H1 (cell line): Measurements from ENCODE around the gene KLHDC7B. TPM values are rescaled to one million over a fixed set of nuclear protein-coding genes. Genes with fewer than 3 reads are reported as not detected.
A peak's percentile ranks its signal among the peaks of the same experiment; 100 is the strongest.

Source experiments
- CTCF ChIA-PET: fragments of 300-600 bp; sonication (Branson Sonifier 250); formaldehyde crosslinking; loops from one replicate; lab custom pipeline; 2021; ENCODE audit not compliant: partially characterized antibody; lab: Charles Lee
- POLR2A ChIA-PET: fragments of 300-600 bp; sonication (Branson Sonifier 250); formaldehyde crosslinking; loops from one replicate; lab custom pipeline; 2021; ENCODE audit warnings: inconsistent platforms; ENCODE audit not compliant: partially characterized antibody; lab: Charles Lee
- DNase-seq, 2 experiments: peaks; one replicate each; pipeline versions ENCODE4 v3.0.0 to v3.0.0-alpha.2; 2010 to 2022; ENCODE audit warnings: low spot score in 2 of 2, low read depth in 1 of 2, mixed read lengths in 1 of 2
- FAIRE-seq: peaks from 2 replicates; lab custom pipeline; 2011; peaks lifted over from hg19 to GRCh38; lab: Jason Lieb, UNC
- H2AFZ ChIP-seq: 2 replicates; pipeline ENCODE4 v1.8.1; 2012; ENCODE audit warnings: low read length, inconsistent platforms
- H2AK5ac ChIP-seq: 2 replicates; pipeline ENCODE4 v1.6.1; 2013; ENCODE audit warnings: low read depth, low read length
- H2BK120ac ChIP-seq: replicated peaks from 2 replicates; pipeline ENCODE3; 2013; ENCODE audit warnings: low read depth, low read length, inconsistent platforms
- H2BK12ac ChIP-seq: 2 replicates; pipeline ENCODE4 v1.6.1; 2013; ENCODE audit warnings: low read depth, low read length
- H2BK15ac ChIP-seq: 2 replicates; pipeline ENCODE4 v1.6.1; 2013; ENCODE audit warnings: low read length
- H2BK20ac ChIP-seq: 2 replicates; pipeline ENCODE4 v1.6.1; 2013; ENCODE audit warnings: low read length
- H2BK5ac ChIP-seq: 2 replicates; pipeline ENCODE4 v1.6.1; 2013; ENCODE audit warnings: low read depth, low read length
- H3K14ac ChIP-seq: 2 replicates; pipeline ENCODE4 v1.6.1; 2013; ENCODE audit warnings: inconsistent platforms; ENCODE audit not compliant: insufficient read length
- H3K18ac ChIP-seq: 2 replicates; pipeline ENCODE4 v1.6.1; 2013; ENCODE audit warnings: low read length; ENCODE audit errors: extremely low read depth
- H3K23ac ChIP-seq: 2 replicates; pipeline ENCODE4 v1.6.1; 2013; ENCODE audit warnings: inconsistent platforms; ENCODE audit not compliant: insufficient read length
- H3K23me2 ChIP-seq: 2 replicates; pipeline ENCODE4 v1.6.1; 2013; ENCODE audit warnings: low read depth, low read length
- H3K27ac ChIP-seq: 2 replicates; pipeline ENCODE4 v1.6.1; 2011; ENCODE audit warnings: low read depth, low read length, inconsistent platforms
- H3K27me3 ChIP-seq, 4 experiments: replicated peaks in 1 of 4; 1 replicate in 1 of 4; 2 replicates in 3 of 4; pipeline versions ENCODE4 v1.6.1 to v1.8.1; 2011 to 2013; ENCODE audit warnings: low read length in 3 of 4, mild to moderate bottlenecking in 3 of 4, inconsistent platforms in 2 of 4, mixed read lengths in 2 of 4, moderate library complexity in 1 of 4; ENCODE audit not compliant: control insufficient read depth in 3 of 4, insufficient read depth in 3 of 4; ENCODE audit errors: extremely low read depth in 1 of 4
- H3K36me3 ChIP-seq, 4 experiments: 2 replicates each; pipeline versions ENCODE4 v1.6.1 to v1.8.1; 2011 to 2013; ENCODE audit warnings: mild to moderate bottlenecking in 4 of 4, low read length in 3 of 4, moderate library complexity in 2 of 4, control low read depth in 1 of 4, inconsistent platforms in 1 of 4; ENCODE audit not compliant: insufficient read depth in 4 of 4, control insufficient read depth in 2 of 4
- H3K4ac ChIP-seq: replicated peaks from 2 replicates; pipeline ENCODE3; 2013; ENCODE audit warnings: low read length, low read depth, mixed read lengths, inconsistent platforms; ENCODE audit not compliant: insufficient read length
- H3K4me1 ChIP-seq, 4 experiments: replicated peaks in 1 of 4; 1 replicate in 1 of 4; 2 replicates in 3 of 4; pipeline versions ENCODE4 v1.6.1 to v1.8.1; 2011 to 2013; ENCODE audit warnings: low read length in 3 of 4, inconsistent platforms in 2 of 4, mixed read lengths in 1 of 4; ENCODE audit not compliant: insufficient read depth in 4 of 4, control insufficient read depth in 3 of 4
- H3K4me2 ChIP-seq, 2 experiments: 2 replicates each; pipeline versions ENCODE4 v1.6.1 to v1.8.1; 2011 to 2013; ENCODE audit warnings: low read depth in 2 of 2, low read length in 2 of 2, control low read depth in 1 of 2, inconsistent platforms in 1 of 2, mild to moderate bottlenecking in 1 of 2; ENCODE audit not compliant: insufficient read depth in 1 of 2
- H3K4me3 ChIP-seq, 4 experiments: fragments of 200-600, 300-600 bp in 1 of 4; sonication (generic), shearing (Covaris generic), sonication (Bioruptor Twin) in 1 of 4; 2 replicates each; pipeline versions ENCODE4 v1.5.1 to v1.8.1; 2011 to 2016; ENCODE audit warnings: low read length in 4 of 4, low read depth in 3 of 4, control low read depth in 2 of 4, inconsistent platforms in 2 of 4, mild to moderate bottlenecking in 2 of 4, mixed read lengths in 1 of 4, moderate library complexity in 1 of 4; ENCODE audit not compliant: insufficient read depth in 2 of 4; ENCODE audit errors: extremely low read depth in 1 of 4
- H3K56ac ChIP-seq: replicated peaks from 2 replicates; pipeline ENCODE3; 2013; ENCODE audit warnings: low read depth, mild to moderate bottlenecking, mixed read lengths, low read length, inconsistent platforms; ENCODE audit not compliant: insufficient read length
- H3K79me1 ChIP-seq: 2 replicates; pipeline ENCODE4 v1.6.1; 2013; ENCODE audit warnings: low read depth, low read length, control low read depth
- H3K79me2 ChIP-seq, 2 experiments: 2 replicates each; pipeline versions ENCODE4 v1.6.1 to v1.8.1; 2012 to 2013; ENCODE audit warnings: low read length in 2 of 2, mild to moderate bottlenecking in 2 of 2, inconsistent platforms in 1 of 2; ENCODE audit not compliant: insufficient read depth in 2 of 2, control insufficient read depth in 1 of 2
- H3K9ac ChIP-seq, 4 experiments: replicated peaks in 1 of 4; 1 replicate in 1 of 4; 2 replicates in 3 of 4; pipeline versions ENCODE4 v1.6.1 to v1.8.1; 2011 to 2013; ENCODE audit warnings: low read depth in 3 of 4, low read length in 3 of 4, control low read depth in 2 of 4, mild to moderate bottlenecking in 2 of 4, moderate library complexity in 2 of 4, inconsistent platforms in 1 of 4; ENCODE audit errors: extremely low read depth in 1 of 4
- H3K9me3 ChIP-seq, 2 experiments: 2 replicates each; pipeline versions ENCODE4 v1.6.1 to v1.8.1; 2012 to 2013; ENCODE audit warnings: mild to moderate bottlenecking in 2 of 2, moderate library complexity in 2 of 2, control low read depth in 1 of 2, inconsistent platforms in 1 of 2, low read depth in 1 of 2, low read length in 1 of 2, mixed read lengths in 1 of 2; ENCODE audit not compliant: insufficient read depth in 2 of 2
- H4K20me1 ChIP-seq, 2 experiments: replicated peaks in 1 of 2; 2 replicates each; pipeline versions ENCODE3 to v1.8.1; 2011 to 2013; ENCODE audit warnings: inconsistent platforms in 2 of 2, low read length in 2 of 2, mild to moderate bottlenecking in 1 of 2; ENCODE audit not compliant: insufficient read depth in 2 of 2, control insufficient read depth in 1 of 2
- H4K5ac ChIP-seq: 2 replicates; pipeline ENCODE4 v1.6.1; 2013; ENCODE audit warnings: low read length, low read depth, mixed read lengths, inconsistent platforms; ENCODE audit not compliant: insufficient read length
- H4K8ac ChIP-seq: 2 replicates; pipeline ENCODE4 v1.8.0; 2013; ENCODE audit warnings: mild to moderate bottlenecking, moderate library complexity, low read length, inconsistent platforms; ENCODE audit not compliant: insufficient read depth; ENCODE audit errors: extremely low read depth
- H4K91ac ChIP-seq: replicated peaks from 2 replicates; pipeline ENCODE3; 2013; ENCODE audit warnings: low read length, mixed read lengths, inconsistent platforms; ENCODE audit not compliant: insufficient read length
- EGR1 ChIP-seq: IDR thresholded peaks from 2 replicates; pipeline ENCODE4 v1.6.1; 2011; ENCODE audit warnings: low read depth, low read length, borderline replicate concordance
- EZH2 ChIP-seq: fragments of 200-600 bp; sonication (generic); IDR thresholded peaks from 2 replicates; pipeline ENCODE4 v1.7.1; 2012; ENCODE audit warnings: low read depth, mild to moderate bottlenecking, moderate library complexity, low read length, inconsistent platforms; ENCODE audit not compliant: severe bottlenecking
- KDM4A ChIP-seq: IDR thresholded peaks from one replicate; pipeline ENCODE4 v1.7.1; 2012; ENCODE audit warnings: low read depth, mild to moderate bottlenecking, moderate library complexity, low read length, inconsistent platforms; ENCODE audit not compliant: severe bottlenecking
- KDM5A ChIP-seq: fragments of 200-600 bp; IDR thresholded peaks from 2 replicates; pipeline ENCODE4 v1.7.1; 2012; ENCODE audit warnings: mild to moderate bottlenecking, low read length, inconsistent platforms, mixed read lengths
- MAFK ChIP-seq: IDR thresholded peaks from 2 replicates; pipeline ENCODE4 v1.6.1; 2012; ENCODE audit warnings: low read depth, mild to moderate bottlenecking, improper control_type of control experiment, low read length
- POLR2A ChIP-seq, 2 experiments: IDR thresholded peaks; 1 replicate in 1 of 2; 2 replicates in 1 of 2; pipeline ENCODE4 v1.6.1; 2011; ENCODE audit warnings: low read depth in 2 of 2, low read length in 2 of 2, mild to moderate bottlenecking in 2 of 2; ENCODE audit errors: control extremely low read depth in 1 of 2
- RNF2 ChIP-seq: fragments of 200-900, 300-1000 bp; sonication (generic); IDR thresholded peaks from 2 replicates; pipeline ENCODE4 v1.7.1; 2016; ENCODE audit warnings: borderline replicate concordance, low read depth, mild to moderate bottlenecking, antibody characterized with exemption, low read length; ENCODE audit not compliant: poor library complexity, severe bottlenecking; ENCODE audit errors: missing control alignments
- SP1 ChIP-seq: IDR thresholded peaks from 2 replicates; pipeline ENCODE4 v1.6.1; 2011; ENCODE audit warnings: low read depth, low read length
- TEAD4 ChIP-seq: IDR thresholded peaks from 2 replicates; pipeline ENCODE4 v1.6.1; 2012; ENCODE audit warnings: low read depth, low read length, inconsistent platforms, mixed read lengths
- WGBS, 2 experiments: shearing (Covaris generic) in 1 of 2; methylation state at CpG; one replicate each; pipeline versions ENCODE4 v1.1.6 to v1.1.7; 2013 to 2015; ENCODE audit warnings: low lambda C conversion rate in 2 of 2, mixed read lengths in 2 of 2, inconsistent platforms in 1 of 2, low coverage in 1 of 2, missing lambda C conversion rate in 1 of 2; ENCODE audit not compliant: insufficient replicate concordance in 2 of 2, insufficient coverage in 1 of 2, insufficient read length in 1 of 2; ENCODE audit errors: extremely low coverage in 1 of 2, missing lambda C conversion rate in 1 of 2; 5-methylcytosine and 5-hydroxymethylcytosine counted together
- polyA plus RNA-seq, 7 experiments: library from polyadenylated mRNA; depleted of rRNA in 3 of 7; stranded (reverse) in 5 of 7; unstranded in 2 of 7; fragments of >200 nt in 5 of 7; fragments of 200-250 nt in 2 of 7; gene quantifications; 1 replicate in 5 of 7; 2 replicates in 1 of 7; 4 replicates in 1 of 7; pipeline versions ENCODE4 v1.2.1 to v1.2.3, GENCODE V29; 2011 to 2013; ENCODE audit warnings: missing spikeins in 2 of 7, mixed read lengths in 2 of 7
- total RNA-seq: library from RNA; stranded (reverse); fragmentation: NEBNext Ultra II Directional; extraction: Animal tissue kit (Norgen Biotek cat#: 25700); gene quantifications from 2 replicates; pipeline ENCODE4 v1.2.1, GENCODE V29; 2021

The KLHDC7B gene
- total and polyA plus RNA-seq, 2 of the 8 experiments (the other 6 are each of a cell fraction or from before 2014, with no cell fraction given): not detected

GRCh38 chr22:50548040-50548920 lies 2.6 kb downstream of the KLHDC7B start:
- WGBS, 2 experiments: 77% methylated on average over 23 of the region's 56 CpGs; no CpG with 5 or more reads in 1 of the 2 experiments
- Histone ChIP-seq H2BK120ac (no peak overlapping the region), H2AK5ac (no peak overlapping the region), H3K79me2 (no peaks in the 10 kb centered on the region), H4K91ac (no peak overlapping the region), H3K4me3 (no peak overlapping the region), H3K4ac (no peak overlapping the region), H4K8ac (no peak overlapping the region; the same call in 1 of the 2 replicates), H2BK5ac (no peak overlapping the region), H3K9ac (no peak overlapping the region), H2BK15ac (no peak overlapping the region), H2BK20ac (no peak overlapping the region), H3K9me3 (no peaks in the 10 kb centered on the region), H3K79me1 (no peaks in the 10 kb centered on the region), H3K4me2 (peak overlapping the region in 1 of 2 experiments; percentile 14; a peak in 1 of 4 replicates), H3K27me3 (peaks cover 0 to 13% (median 7%) of the 10 kb centered on the region in 4 experiments; a peak in 5 of 7 replicates), H3K23me2 (no peaks in the 10 kb centered on the region), H2AFZ (no peak overlapping the region), H3K4me1 (peaks cover 0 to 5% (median 1%) of the 10 kb centered on the region in 4 experiments; a peak in 2 of 7 replicates), H2BK12ac (no peak overlapping the region), H3K56ac (no peak overlapping the region), H3K14ac (no peak overlapping the region), H4K20me1 (no peaks in the 10 kb centered on the region), H3K18ac (no peak overlapping the region), H3K27ac (no peak overlapping the region), H3K36me3 (no peaks in the 10 kb centered on the region), H4K5ac (no peak overlapping the region), H3K23ac (no peak overlapping the region)
- POLR2A ChIA-PET: interaction anchor here (0.6 to 1.1 kb wide), 2 partner anchors 23 to 104 kb away, joined by 3 to 4 read pairs; partner anchors contain the start of gene SCO2
- CTCF ChIA-PET: interaction anchor here (0.8 to 2.5 kb wide), 11 partner anchors 8 to 227 kb away, joined by 3 to 9 read pairs (median 5); partner anchors contain the start of genes SCO2 and SYCE3
- FAIRE-seq: no peak
- DNase-seq: peak in 1 of 2 experiments; percentile 61
- TF ChIP-seq EZH2: no peak
- no peak for TF ChIP-seq TEAD4
- TF ChIP-seq KDM5A: no peak
- TF ChIP-seq RNF2: no peak
- TF ChIP-seq KDM4A: no peak
- no peak for TF ChIP-seq EGR1
- TF ChIP-seq SP1: no peak
- no peak for TF ChIP-seq MAFK
- TF ChIP-seq POLR2A (IDR thresholded peaks at IDR 0.05; ENCODE audit: control extremely low read depth in 1 of 2, low read depth in 2 of 2, low read length in 2 of 2): no peak
